RWPE1 (cell line): ENCODE data around the gene LYL1.

Experiments used
- CTCF ChIA-PET: fragments of 350-600 bp; sonication (Branson Sonifier 250); formaldehyde crosslinking; extraction: SDS; loops from one replicate; lab custom pipeline; 2021; lab: Yijun Ruan, JAX
- POLR2A ChIA-PET: fragments of 400-600 bp; formaldehyde crosslinking; extraction: SDS; loops from one replicate; lab custom pipeline; 2020; ENCODE audit warnings: antibody characterized with exemption; ENCODE audit not compliant: low non-redundant PET; lab: Yijun Ruan, JAX
- DNase-seq: peaks from one replicate; pipeline ENCODE4 v3.0.0; 2012; ENCODE audit warnings: low spot score
- H3K27ac ChIP-seq: fragments of 450-650 bp; 2 replicates; pipeline ENCODE4 v1.5.1; 2017
- TF ChIP-seq, protein P1 (sequence below): fragments of 450-650 bp; conservative IDR thresholded peaks from 2 replicates; pipeline ENCODE4 v1.5.1; 2017; ENCODE audit warnings: low read depth, mild to moderate bottlenecking

LYL1 gene

DNA sequence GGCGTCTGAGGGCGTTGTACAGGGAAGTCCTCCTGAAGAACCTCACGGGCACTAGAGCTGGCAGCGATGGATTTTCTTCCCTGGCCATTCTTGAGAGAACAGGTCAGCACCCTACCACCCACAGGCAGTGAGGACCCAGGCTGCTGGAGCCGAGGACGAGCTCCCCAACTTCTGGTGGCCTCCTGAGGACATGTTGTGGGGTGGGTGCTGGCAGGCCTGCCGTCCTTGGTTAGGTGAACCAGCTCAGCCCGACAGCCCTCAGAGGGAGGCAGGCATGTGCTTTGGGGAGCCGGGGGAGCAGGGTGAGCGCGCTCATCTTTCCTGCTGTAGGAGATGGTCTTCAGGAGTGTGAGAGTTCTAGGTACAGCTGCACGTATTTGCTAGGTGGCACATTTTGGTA lies 15.4 kb downstream of the LYL1 start:
- TF ChIP-seq, protein P1, sequence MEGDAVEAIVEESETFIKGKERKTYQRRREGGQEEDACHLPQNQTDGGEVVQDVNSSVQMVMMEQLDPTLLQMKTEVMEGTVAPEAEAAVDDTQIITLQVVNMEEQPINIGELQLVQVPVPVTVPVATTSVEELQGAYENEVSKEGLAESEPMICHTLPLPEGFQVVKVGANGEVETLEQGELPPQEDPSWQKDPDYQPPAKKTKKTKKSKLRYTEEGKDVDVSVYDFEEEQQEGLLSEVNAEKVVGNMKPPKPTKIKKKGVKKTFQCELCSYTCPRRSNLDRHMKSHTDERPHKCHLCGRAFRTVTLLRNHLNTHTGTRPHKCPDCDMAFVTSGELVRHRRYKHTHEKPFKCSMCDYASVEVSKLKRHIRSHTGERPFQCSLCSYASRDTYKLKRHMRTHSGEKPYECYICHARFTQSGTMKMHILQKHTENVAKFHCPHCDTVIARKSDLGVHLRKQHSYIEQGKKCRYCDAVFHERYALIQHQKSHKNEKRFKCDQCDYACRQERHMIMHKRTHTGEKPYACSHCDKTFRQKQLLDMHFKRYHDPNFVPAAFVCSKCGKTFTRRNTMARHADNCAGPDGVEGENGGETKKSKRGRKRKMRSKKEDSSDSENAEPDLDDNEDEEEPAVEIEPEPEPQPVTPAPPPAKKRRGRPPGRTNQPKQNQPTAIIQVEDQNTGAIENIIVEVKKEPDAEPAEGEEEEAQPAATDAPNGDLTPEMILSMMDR: no peak
- POLR2A ChIA-PET: no interaction called here
- CTCF ChIA-PET: interaction anchor here (1.2 kb wide), 1 partner anchor 110 kb away, joined by 6 read pairs; no protein-coding TSS in a partner anchor
- DNase-seq: no peak
- peak overlapping the region; percentile 26 for H3K27ac ChIP-seq

DNA sequence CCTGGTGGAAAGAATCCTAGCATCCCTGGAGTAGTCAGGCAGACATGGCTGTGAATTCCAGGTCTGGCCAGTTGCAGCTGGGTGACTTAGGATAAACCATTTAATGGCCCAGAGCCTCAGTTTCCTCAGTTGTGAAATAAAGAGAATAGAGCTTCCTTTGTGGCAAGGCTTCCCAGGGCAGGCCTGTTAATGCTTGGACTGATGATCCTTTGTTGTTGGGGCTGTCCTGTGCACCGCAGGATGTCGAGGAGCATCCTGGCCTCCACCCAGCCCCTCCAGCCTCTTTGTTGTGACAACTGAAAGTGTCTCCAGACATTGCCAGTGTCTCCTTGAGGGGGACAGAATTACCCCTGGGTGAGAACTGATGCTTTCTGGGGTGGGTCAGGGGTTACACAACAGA lies 16.3 kb downstream of the LYL1 start:
- peak overlapping the region; percentile 26 for H3K27ac ChIP-seq
- no peak for DNase-seq
- TF ChIP-seq, protein P1: no peak
- POLR2A ChIA-PET: no interaction called here
- CTCF ChIA-PET: interaction anchor here (1.7 kb wide), 1 partner anchor 108 kb away, joined by 5 read pairs; no protein-coding TSS in a partner anchor

DNA sequence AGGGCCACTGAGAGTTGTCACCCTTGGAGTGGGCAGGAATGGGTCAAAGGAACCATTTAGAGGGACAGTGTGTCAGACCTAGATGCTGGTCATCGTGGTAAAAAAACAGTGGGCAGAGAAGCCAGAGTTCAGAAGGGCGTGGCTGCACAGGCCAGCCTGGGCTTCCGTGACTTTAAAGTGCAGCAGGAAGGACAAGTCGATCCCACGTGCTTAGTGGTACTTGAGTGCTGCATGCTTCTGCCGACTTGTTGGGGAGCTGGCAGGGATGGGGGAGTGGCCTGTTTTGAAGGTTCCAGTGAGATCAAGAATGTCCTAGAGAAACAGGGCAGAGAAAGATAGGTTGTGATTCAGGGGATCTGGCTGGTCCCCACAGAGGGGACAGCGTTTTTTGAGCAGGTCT lies 17.0 kb downstream of the LYL1 start:
- TF ChIP-seq, protein P1: no peak
- DNase-seq: no peak
- POLR2A ChIA-PET: no interaction called here
- CTCF ChIA-PET: interaction anchor here (0.7 to 1.7 kb wide), 2 partner anchors 108 to 934 kb away, joined by 3 to 5 read pairs; no protein-coding TSS in a partner anchor
- H3K27ac ChIP-seq: peak overlapping the region; percentile 26

DNA sequence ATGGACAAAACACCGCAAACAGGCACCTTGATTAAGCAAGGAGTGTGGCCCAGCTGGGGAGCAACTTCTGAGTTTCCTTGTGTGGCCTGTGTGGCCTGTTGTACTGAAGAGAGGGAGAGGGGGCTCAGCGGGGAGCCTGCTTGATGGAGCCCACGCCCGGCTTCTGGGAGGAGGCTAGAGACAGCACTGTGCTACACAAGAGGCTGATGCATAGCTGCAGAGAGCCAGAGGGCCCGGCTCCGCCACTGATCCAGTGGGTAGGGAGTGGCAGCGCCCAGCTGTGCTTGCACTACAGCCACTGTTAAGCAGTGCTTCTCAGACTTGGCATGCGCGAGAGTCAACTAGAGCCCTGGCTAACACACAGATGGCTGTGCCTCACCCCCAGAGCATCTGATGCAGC lies 19.0 kb downstream of the LYL1 start:
- ChIA-PET POLR2A (no interaction called here), CTCF (interaction anchor here (0.6 to 2.1 kb wide), 4 partner anchors 9 to 106 kb away, joined by 3 to 11 read pairs (median 4); no protein-coding TSS in a partner anchor)
- peak overlapping the region; percentile 36; the same call in 1 of the 2 replicates for H3K27ac ChIP-seq
- DNase-seq: no peak
- TF ChIP-seq, protein P1: no peak

DNA sequence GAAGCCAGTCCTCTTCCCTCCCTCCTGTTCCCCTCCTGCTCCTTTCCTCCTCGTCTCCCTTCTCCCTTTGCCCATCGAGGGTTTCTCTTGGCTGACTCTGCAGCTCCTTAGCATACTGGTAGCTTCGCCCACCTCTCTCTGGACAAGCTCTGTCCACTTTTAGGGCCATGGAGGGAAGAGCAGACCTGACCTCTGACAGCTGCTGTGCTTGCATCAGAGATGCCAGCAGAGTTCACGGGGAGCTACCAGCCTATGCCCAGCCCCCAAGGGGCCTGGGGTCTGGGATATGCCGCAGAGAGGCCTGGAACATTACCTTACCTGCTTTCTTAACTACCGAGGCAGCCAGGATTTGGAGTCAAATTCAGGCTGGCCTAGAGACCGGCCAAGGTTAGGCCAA lies 19.7 kb downstream of the LYL1 start:
- peak overlapping the region; percentile 36 for H3K27ac ChIP-seq
- TF ChIP-seq, protein P1: no peak
- ChIA-PET POLR2A (no interaction called here), CTCF (interaction anchor here (0.6 to 2.1 kb wide), 4 partner anchors 11 to 118 kb away, joined by 3 to 11 read pairs (median 4); no protein-coding TSS in a partner anchor)
- no peak for DNase-seq

DNA sequence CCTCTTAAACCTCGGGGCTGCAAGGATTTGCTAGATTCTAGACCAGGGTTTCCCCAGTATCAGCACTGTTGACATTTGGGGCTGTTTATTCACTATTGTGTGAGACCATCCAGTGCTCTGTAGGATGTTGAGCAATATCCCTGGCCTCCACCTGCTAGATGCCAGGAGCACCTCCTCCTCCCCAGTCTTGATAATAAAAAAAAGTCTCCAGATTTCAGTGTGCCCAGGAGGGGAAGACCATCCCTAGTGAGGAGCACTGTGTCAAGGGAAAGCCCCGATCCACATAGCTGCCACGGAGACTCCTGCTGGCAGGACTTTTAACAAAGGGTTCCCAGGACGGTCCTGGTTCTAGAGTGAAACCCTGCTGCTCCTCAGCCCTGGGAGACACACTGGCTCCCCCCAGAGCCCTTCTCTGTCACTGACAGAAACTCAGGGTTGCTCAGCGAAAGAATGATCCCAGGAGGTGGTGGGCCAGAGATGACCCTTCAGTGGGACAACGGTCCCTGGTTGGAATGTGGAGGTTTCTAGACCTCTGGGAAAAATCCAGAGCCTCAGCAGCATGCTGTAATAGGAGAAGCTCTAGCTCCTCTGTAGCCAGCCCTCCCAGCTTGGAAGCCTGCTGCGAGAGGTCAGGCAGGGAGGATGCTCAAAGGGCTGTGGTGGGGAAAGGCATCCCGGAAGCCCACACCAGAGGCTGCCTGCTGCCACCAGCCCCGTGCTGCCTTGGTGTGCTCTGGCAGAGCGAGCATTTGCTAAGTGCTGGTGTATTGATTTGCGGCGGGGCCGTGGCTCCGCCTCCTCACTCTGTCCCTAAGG lies 20.3 kb downstream of the LYL1 start:
- H3K27ac ChIP-seq: peak overlapping the region; percentile 36
- TF ChIP-seq, protein P1: no peak
- POLR2A ChIA-PET: no interaction called here
- DNase-seq: no peak
- CTCF ChIA-PET: interaction anchor here (0.6 to 2.1 kb wide), 3 partner anchors 11 to 117 kb away, joined by 3 to 11 read pairs (median 5); no protein-coding TSS in a partner anchor
